ENCODE results near the gene TLE6. TPM values are rescaled to one million over a fixed set of nuclear protein-coding genes. Genes with fewer than 3 reads are reported as not detected.

Gene TLE6
- total RNA-seq, 1 donor from 2014 or later = 3.8 TPM

DNA sequence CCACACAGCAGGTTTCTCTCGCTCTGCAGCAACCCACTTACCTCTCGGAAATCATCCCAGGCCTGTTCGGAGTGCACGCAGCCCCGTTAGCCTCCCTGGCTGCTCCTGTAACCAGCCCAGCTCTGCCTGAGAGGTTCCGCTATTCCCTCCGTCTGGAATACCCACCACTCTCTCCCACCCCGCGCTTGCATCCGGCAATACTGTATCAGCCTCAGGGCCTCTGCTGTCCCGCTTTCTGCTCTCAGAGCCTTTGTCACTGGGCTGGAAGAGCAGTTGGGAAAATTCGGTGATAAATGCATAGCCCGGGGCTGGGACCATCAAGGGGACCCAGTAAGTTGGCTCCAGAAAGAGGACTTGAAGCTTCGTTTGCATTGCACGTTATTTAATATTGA is 759 bp upstream of the TLE6 start:
- no peak for DNase-seq (ENCODE audit: extremely low spot score, unreplicated experiment)
- peak overlapping the region; percentile 90 for H3K27ac Mint-ChIP-seq
- peak overlapping the region; percentile 92 for H3K4me3 Mint-ChIP-seq
- peaks cover 19% of the 10 kb centered on the region for H3K4me1 Mint-ChIP-seq (ENCODE audit: unreplicated experiment)
- H3K27me3 Mint-ChIP-seq = peaks cover 14% of the 10 kb centered on the region
- no peaks in the 10 kb centered on the region for H3K9me3 Mint-ChIP-seq
- H3K36me3 Mint-ChIP-seq = no peaks in the 10 kb centered on the region
- TF ChIP-seq, protein P1, sequence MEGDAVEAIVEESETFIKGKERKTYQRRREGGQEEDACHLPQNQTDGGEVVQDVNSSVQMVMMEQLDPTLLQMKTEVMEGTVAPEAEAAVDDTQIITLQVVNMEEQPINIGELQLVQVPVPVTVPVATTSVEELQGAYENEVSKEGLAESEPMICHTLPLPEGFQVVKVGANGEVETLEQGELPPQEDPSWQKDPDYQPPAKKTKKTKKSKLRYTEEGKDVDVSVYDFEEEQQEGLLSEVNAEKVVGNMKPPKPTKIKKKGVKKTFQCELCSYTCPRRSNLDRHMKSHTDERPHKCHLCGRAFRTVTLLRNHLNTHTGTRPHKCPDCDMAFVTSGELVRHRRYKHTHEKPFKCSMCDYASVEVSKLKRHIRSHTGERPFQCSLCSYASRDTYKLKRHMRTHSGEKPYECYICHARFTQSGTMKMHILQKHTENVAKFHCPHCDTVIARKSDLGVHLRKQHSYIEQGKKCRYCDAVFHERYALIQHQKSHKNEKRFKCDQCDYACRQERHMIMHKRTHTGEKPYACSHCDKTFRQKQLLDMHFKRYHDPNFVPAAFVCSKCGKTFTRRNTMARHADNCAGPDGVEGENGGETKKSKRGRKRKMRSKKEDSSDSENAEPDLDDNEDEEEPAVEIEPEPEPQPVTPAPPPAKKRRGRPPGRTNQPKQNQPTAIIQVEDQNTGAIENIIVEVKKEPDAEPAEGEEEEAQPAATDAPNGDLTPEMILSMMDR (conservative IDR thresholded peaks at IDR 0.05) = no peak

DNA sequence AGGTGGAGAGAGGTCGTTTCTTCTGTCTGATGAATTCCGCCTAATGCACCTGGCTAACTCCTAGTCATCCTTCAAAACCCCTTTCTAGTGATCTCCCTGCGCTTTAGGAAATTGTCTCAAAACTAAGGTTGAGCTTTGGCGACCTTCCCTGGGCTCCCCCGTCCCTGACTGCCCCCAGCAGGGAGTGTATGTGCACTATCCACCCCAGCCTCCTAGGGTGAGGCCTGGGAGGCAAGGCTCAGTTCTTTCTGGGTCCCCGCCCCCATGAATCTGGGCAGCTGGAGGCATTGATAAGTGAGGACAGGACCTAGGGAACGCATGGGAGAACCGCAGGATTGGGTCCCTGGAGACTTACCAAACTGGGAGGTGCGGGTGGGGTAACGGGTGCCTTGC is 378 bp downstream of the TLE6 start:
- no peaks in the 10 kb centered on the region for H3K36me3 Mint-ChIP-seq
- H3K9me3 Mint-ChIP-seq = no peaks in the 10 kb centered on the region
- DNase-seq (ENCODE audit: extremely low spot score, unreplicated experiment) = no peak
- TF ChIP-seq, protein P1 (conservative IDR thresholded peaks at IDR 0.05) = no peak
- H3K4me1 Mint-ChIP-seq (ENCODE audit: unreplicated experiment) = peaks cover 23% of the 10 kb centered on the region
- H3K4me3 Mint-ChIP-seq = peak overlapping the region; percentile 92
- H3K27me3 Mint-ChIP-seq = peaks cover 17% of the 10 kb centered on the region
- H3K27ac Mint-ChIP-seq = peak overlapping the region; percentile 90

DNA sequence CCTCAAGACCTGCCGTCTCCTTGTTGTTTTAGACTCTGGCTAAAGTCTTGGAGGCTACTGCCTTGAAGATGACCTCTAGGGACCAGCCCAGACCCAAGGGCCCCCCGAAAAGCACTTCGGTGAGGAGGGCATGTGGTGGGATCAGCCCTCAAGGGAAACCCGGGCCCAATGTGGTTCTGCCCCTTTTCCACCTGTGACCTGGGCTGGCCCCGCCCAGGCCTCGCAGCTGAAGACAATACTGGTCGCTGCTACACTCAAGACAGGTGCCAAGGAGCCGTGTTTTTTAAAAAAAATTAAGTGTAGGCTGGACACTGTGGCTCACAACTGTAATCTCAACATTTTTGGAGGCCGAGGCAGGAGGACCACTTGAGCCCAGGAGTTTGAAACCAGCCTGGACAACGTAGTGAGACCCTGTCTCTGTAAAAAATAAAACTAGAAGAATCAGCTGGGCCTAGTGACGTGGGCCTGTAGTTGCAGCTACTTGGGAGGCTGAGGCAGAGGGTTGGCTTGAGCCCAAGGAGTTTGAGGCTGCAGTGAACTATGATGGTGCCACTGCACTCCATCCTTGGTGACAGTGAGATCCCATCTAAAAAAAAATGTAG is 903 bp downstream of the TLE6 start:
- TF ChIP-seq, protein P1 (conservative IDR thresholded peaks at IDR 0.05) = no peak
- H3K36me3 Mint-ChIP-seq = no peaks in the 10 kb centered on the region
- H3K9me3 Mint-ChIP-seq = no peaks in the 10 kb centered on the region
- H3K27ac Mint-ChIP-seq = no peak overlapping the region
- peaks cover 26% of the 10 kb centered on the region for H3K4me1 Mint-ChIP-seq (ENCODE audit: unreplicated experiment)
- H3K27me3 Mint-ChIP-seq = peaks cover 20% of the 10 kb centered on the region
- no peak overlapping the region for H3K4me3 Mint-ChIP-seq
- no peak for DNase-seq (ENCODE audit: extremely low spot score, unreplicated experiment)

DNA sequence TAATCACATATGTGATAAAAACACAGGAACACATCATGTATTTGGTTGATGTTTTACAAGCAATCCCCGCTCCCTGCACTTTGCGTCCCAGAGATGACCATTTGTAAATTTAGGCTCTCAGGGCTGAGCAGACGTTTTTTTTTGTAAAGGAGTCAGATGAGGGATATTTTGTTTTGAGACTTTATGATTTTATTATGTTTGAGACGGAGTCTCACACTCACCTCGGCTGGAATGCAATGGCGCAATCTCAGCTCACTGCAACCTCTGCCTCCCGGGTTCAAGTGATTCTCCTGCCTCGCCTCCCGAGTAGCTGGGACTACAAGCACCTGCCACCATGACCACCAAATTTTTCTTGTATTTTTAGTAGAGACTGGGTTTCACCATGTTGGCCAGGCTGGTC is 1.4 kb downstream of the TLE6 start:
- Mint-ChIP-seq H3K4me3 (no peak overlapping the region), H3K36me3 (no peaks in the 10 kb centered on the region), H3K27me3 (peaks cover 23% of the 10 kb centered on the region), H3K4me1 (ENCODE audit: unreplicated experiment) (peaks cover 29% of the 10 kb centered on the region), H3K9me3 (no peaks in the 10 kb centered on the region), H3K27ac (no peak overlapping the region)
- no peak for DNase-seq (ENCODE audit: extremely low spot score, unreplicated experiment)
- TF ChIP-seq, protein P1 (conservative IDR thresholded peaks at IDR 0.05) = no peak

DNA sequence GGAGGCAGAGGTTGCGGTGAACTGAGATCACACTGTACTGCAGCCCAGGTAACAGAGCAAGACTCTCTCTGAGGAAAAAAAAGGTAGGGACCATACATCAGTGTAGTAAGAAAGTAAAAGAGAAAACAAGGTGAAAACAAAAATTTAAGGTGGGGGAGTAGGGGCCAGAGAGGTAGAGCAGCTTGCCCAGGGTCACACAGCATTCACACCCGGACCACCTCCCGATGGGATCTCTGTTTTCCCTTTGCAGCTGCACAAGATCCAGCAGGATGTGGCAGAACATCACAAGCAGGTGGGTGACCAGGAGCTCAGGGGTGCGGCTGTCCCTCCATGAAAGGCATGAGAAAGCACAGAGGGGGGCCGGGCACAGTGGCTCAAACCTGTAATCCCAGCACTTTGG is 4.5 kb downstream of the TLE6 start:
- peaks cover 12% of the 10 kb centered on the region for H3K27me3 Mint-ChIP-seq
- H3K9me3 Mint-ChIP-seq = no peaks in the 10 kb centered on the region
- H3K27ac Mint-ChIP-seq = peak overlapping the region; percentile 36
- no peaks in the 10 kb centered on the region for H3K36me3 Mint-ChIP-seq
- H3K4me1 Mint-ChIP-seq (ENCODE audit: unreplicated experiment) = peaks cover 25% of the 10 kb centered on the region
- TF ChIP-seq, protein P1 (conservative IDR thresholded peaks at IDR 0.05) = no peak
- DNase-seq (ENCODE audit: extremely low spot score, unreplicated experiment) = no peak
- peak overlapping the region; percentile 12 for H3K4me3 Mint-ChIP-seq

DNA sequence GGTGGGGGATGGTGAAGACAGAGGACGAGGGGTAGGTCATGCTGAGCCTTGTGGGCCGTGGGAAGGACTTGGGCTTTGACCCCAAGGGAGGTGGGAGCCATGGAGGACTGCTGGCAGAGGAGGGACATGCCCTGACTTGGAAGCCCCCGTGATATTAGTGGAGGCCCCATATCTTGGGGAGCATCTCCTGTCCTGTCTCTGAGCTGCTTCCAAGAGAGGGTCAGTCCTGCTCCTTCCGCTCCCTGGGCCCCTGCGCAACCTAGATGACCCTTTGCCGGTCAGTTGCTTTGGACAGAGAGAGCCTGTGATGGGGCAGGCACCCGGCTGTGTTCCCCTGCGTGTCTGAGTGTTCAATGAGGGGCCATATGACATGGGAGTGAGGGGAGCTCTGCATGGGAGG is 5.2 kb downstream of the TLE6 start:
- Mint-ChIP-seq H3K4me1 (ENCODE audit: unreplicated experiment) (peaks cover 29% of the 10 kb centered on the region), H3K27me3 (peaks cover 10% of the 10 kb centered on the region), H3K9me3 (no peaks in the 10 kb centered on the region), H3K4me3 (no peak overlapping the region), H3K36me3 (no peaks in the 10 kb centered on the region), H3K27ac (no peak overlapping the region)
- no peak for DNase-seq (ENCODE audit: extremely low spot score, unreplicated experiment)
- TF ChIP-seq, protein P1 (conservative IDR thresholded peaks at IDR 0.05) = no peak
